Endothelial cell of umbilical vein (primary cell): ENCODE measurements around the gene LMCD1.

ENCODE experiments used
- EZH2 ChIP-seq: IDR thresholded peaks from 2 replicates; pipeline ENCODE4 v1.6.1; 2012; ENCODE audit warnings: borderline replicate concordance, low read depth, mild to moderate bottlenecking, moderate library complexity, low read length, inconsistent platforms; ENCODE audit not compliant: severe bottlenecking
- FOS ChIP-seq: IDR thresholded peaks from 2 replicates; pipeline ENCODE4 v1.6.1; 2011; ENCODE audit warnings: mild to moderate bottlenecking, low read length, moderate library complexity, borderline replicate concordance; ENCODE audit not compliant: insufficient read depth
- GATA2 ChIP-seq: IDR thresholded peaks from 2 replicates; pipeline ENCODE4 v1.7.0; 2011; ENCODE audit warnings: low read depth, mild to moderate bottlenecking, moderate library complexity, mixed read lengths, low read length; ENCODE audit not compliant: insufficient read length, insufficient read depth
- JUN ChIP-seq: IDR thresholded peaks from 2 replicates; pipeline ENCODE4 v1.6.1; 2011; ENCODE audit warnings: borderline replicate concordance, low read depth; ENCODE audit not compliant: insufficient read length, insufficient read depth
- MYC ChIP-seq: IDR thresholded peaks from one replicate; pipeline ENCODE4 v1.6.1; 2011; ENCODE audit warnings: mild to moderate bottlenecking, low read depth, low read length
- POLR2A ChIP-seq: IDR thresholded peaks from 2 replicates; pipeline ENCODE4 v1.6.1; 2012; ENCODE audit warnings: low read depth, mild to moderate bottlenecking, control low read depth, low read length
- POLR2AphosphoS5 ChIP-seq: IDR thresholded peaks from 2 replicates; pipeline ENCODE4 v1.6.1; 2012; ENCODE audit warnings: low read depth, mild to moderate bottlenecking, control low read depth, low read length, moderate library complexity; ENCODE audit not compliant: insufficient read depth
- TF ChIP-seq, protein P1 (sequence below), 2 donors: IDR thresholded peaks; 1 replicate in 1 of 2; 2 replicates in 1 of 2; pipeline ENCODE4 v1.5.1; 2011; ENCODE audit warnings: low read length in 2 of 2, mild to moderate bottlenecking in 2 of 2, moderate library complexity in 2 of 2, control low read depth in 1 of 2, inconsistent platforms in 1 of 2, low read depth in 1 of 2; ENCODE audit not compliant: insufficient read depth in 1 of 2; ENCODE audit errors: extremely low read depth in 1 of 2
- TF ChIP-seq, protein P2 (sequence below): IDR thresholded peaks from 2 replicates; pipeline ENCODE4 v1.6.1; 2011; ENCODE audit not compliant: insufficient read depth, insufficient read length

DNA sequence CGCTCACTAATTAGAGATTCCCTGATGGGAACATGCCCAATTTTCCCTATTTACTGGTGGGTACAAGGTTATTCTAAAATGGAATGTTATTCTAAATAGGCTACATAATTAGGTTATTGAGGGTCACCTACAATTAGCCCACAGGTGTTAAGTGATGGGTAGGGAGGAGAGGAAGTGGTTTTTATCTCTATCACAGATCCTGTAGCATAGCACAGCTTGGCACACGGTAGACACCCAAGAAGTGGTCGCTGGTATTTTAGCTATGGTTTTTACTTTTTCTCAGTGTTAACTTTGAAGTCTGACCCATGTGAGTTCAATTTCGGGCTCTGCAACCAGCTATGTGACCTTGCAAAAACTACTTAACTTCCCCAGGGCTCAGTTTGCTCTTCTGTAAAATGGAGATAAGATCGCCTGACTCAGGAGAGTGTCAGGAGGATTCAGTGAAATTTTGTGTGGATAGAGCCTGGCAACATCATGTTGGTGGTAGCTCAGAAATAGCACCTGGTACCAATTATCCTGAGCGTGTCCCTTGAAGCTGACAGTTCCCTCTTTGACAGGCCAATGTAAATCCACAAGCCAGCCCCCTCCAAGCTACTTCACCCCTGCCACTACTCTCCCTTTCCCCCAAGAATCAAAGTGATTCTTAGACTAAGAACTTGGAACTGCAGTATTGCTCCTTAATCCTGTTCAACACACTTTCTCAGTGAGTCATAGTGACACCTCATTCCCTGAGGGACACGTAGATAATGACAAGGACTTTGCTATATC is 8.7 kb upstream of the LMCD1 start:
- TF ChIP-seq POLR2AphosphoS5 (no peak), EZH2 (no peak), POLR2A (no peak), FOS (no peak), MYC (no peak), JUN (no peak), GATA2 (no peak)
- TF ChIP-seq, protein P1, sequence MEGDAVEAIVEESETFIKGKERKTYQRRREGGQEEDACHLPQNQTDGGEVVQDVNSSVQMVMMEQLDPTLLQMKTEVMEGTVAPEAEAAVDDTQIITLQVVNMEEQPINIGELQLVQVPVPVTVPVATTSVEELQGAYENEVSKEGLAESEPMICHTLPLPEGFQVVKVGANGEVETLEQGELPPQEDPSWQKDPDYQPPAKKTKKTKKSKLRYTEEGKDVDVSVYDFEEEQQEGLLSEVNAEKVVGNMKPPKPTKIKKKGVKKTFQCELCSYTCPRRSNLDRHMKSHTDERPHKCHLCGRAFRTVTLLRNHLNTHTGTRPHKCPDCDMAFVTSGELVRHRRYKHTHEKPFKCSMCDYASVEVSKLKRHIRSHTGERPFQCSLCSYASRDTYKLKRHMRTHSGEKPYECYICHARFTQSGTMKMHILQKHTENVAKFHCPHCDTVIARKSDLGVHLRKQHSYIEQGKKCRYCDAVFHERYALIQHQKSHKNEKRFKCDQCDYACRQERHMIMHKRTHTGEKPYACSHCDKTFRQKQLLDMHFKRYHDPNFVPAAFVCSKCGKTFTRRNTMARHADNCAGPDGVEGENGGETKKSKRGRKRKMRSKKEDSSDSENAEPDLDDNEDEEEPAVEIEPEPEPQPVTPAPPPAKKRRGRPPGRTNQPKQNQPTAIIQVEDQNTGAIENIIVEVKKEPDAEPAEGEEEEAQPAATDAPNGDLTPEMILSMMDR (IDR thresholded peaks at IDR 0.05; ENCODE audit: extremely low read depth in 1 of 2, insufficient read depth in 1 of 2, low read depth in 1 of 2, low read length in 2 of 2) = no peak
- TF ChIP-seq, protein P2, sequence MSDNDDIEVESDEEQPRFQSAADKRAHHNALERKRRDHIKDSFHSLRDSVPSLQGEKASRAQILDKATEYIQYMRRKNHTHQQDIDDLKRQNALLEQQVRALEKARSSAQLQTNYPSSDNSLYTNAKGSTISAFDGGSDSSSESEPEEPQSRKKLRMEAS = no peak
